SK-N-SH (cell line): ENCODE measurements around the gene CADM1. TPM values are rescaled to one million over a fixed set of nuclear protein-coding genes. Genes with fewer than 3 reads are reported as not detected.

Experiments used
- CTCF ChIA-PET: fragments of 300-600, 350-600 bp; formaldehyde crosslinking; extraction: SDS; loops from one replicate; lab custom pipeline; 2021; lab: Yijun Ruan, JAX
- POLR2A ChIA-PET: fragments of 350-600 bp; sonication (Branson Sonifier 250); formaldehyde crosslinking; extraction: SDS; loops from one replicate; lab custom pipeline; 2020; ENCODE audit warnings: antibody characterized with exemption, inconsistent platforms; lab: Yijun Ruan, JAX
- DNase-seq: peaks from one replicate; pipeline ENCODE4 v3.0.0; 2012
- H2AFZ ChIP-seq: fragments of 200-600 bp; sonication (generic); 2 replicates; pipeline ENCODE4 v1.8.1; 2016; ENCODE audit warnings: antibody characterized with exemption, mild to moderate bottlenecking, low read depth
- H3F3A ChIP-seq: fragments of 200-600 bp; sonication (generic); replicated peaks from 2 replicates; pipeline ENCODE3; 2016; ENCODE audit warnings: antibody characterized with exemption, mild to moderate bottlenecking; ENCODE audit not compliant: insufficient read depth
- H3K27ac ChIP-seq, 2 experiments: fragments of 200-500 bp in 1 of 2; fragments of 200-600 bp in 1 of 2; sonication (Bioruptor generic) in 1 of 2; sonication (generic), shearing (Covaris generic) in 1 of 2; 2 replicates each; pipeline versions ENCODE4 v1.5.1 to v1.6.1; 2014 to 2016; ENCODE audit warnings: low read depth in 2 of 2, inconsistent platforms in 1 of 2, low read length in 1 of 2, mild to moderate bottlenecking in 1 of 2, mixed read lengths in 1 of 2
- H3K27me3 ChIP-seq: fragments of 200-600 bp; sonication (generic), shearing (Covaris generic); 2 replicates; pipeline ENCODE4 v1.6.1; 2016; ENCODE audit warnings: mixed run types; ENCODE audit not compliant: insufficient read depth
- H3K36me3 ChIP-seq, 2 experiments: fragments of 200-500 bp in 1 of 2; fragments of 200-600 bp in 1 of 2; sonication (Bioruptor generic) in 1 of 2; sonication (generic) in 1 of 2; replicated peaks in 1 of 2; 2 replicates each; pipeline versions ENCODE3 to v1.5.1; 2014 to 2016; ENCODE audit warnings: low read length in 1 of 2, mild to moderate bottlenecking in 1 of 2; ENCODE audit not compliant: insufficient read depth in 2 of 2, control insufficient read depth in 1 of 2
- H3K4me1 ChIP-seq, 2 experiments: fragments of 200-500 bp in 1 of 2; fragments of 200-600 bp in 1 of 2; sonication (Bioruptor generic) in 1 of 2; sonication (generic), shearing (Covaris generic) in 1 of 2; 2 replicates each; pipeline versions ENCODE4 v1.5.1 to v1.6.1; 2014 to 2016; ENCODE audit warnings: low read depth in 1 of 2, low read length in 1 of 2, mixed run types in 1 of 2; ENCODE audit not compliant: insufficient read depth in 2 of 2, control insufficient read depth in 1 of 2
- H3K4me2 ChIP-seq: fragments of 200-600 bp; sonication (generic), shearing (Covaris generic); 2 replicates; pipeline ENCODE4 v1.6.1; 2017; ENCODE audit warnings: mixed run types
- H3K4me3 ChIP-seq, 2 experiments: fragments of 200-500 bp in 1 of 2; fragments of 200-600 bp in 1 of 2; sonication (Bioruptor generic) in 1 of 2; sonication (generic), shearing (Covaris generic) in 1 of 2; 2 replicates each; pipeline versions ENCODE4 v1.5.1 to v1.8.1; 2014 to 2016; ENCODE audit warnings: low read depth in 2 of 2, inconsistent platforms in 1 of 2, low read length in 1 of 2, mild to moderate bottlenecking in 1 of 2, mixed read lengths in 1 of 2, moderate library complexity in 1 of 2
- H3K79me2 ChIP-seq: fragments of 200-600 bp; sonication (generic); 2 replicates; pipeline ENCODE4 v1.8.1; 2017; ENCODE audit warnings: mild to moderate bottlenecking; ENCODE audit not compliant: insufficient read depth
- H3K9ac ChIP-seq: fragments of 200-600 bp; sonication (generic); 2 replicates; pipeline ENCODE4 v1.6.1; 2017; ENCODE audit warnings: mixed run types
- H3K9me2 ChIP-seq: fragments of 200-600 bp; sonication (generic); 2 replicates; pipeline ENCODE4 v1.6.1; 2017; ENCODE audit warnings: mixed run types
- H3K9me3 ChIP-seq: fragments of 200-600 bp; sonication (generic); 2 replicates; pipeline ENCODE4 v1.6.1; 2017; ENCODE audit warnings: mixed run types, mild to moderate bottlenecking, moderate library complexity
- H4K20me1 ChIP-seq: fragments of 200-600 bp; sonication (generic); 2 replicates; pipeline ENCODE4 v1.6.1; 2017; ENCODE audit warnings: mild to moderate bottlenecking, mixed run types; ENCODE audit not compliant: insufficient read depth
- CHD2 ChIP-seq: fragments of 150-350 bp; IDR thresholded peaks from 2 replicates; pipeline ENCODE4 v1.6.1; 2018; ENCODE audit warnings: low read length; ENCODE audit not compliant: partially characterized antibody
- ELF1 ChIP-seq: IDR thresholded peaks from 2 replicates; pipeline ENCODE4 v1.4.0; 2012
- EP300 ChIP-seq, 2 experiments: IDR thresholded peaks; 2 replicates each; pipeline versions ENCODE4 v1.4.0 to v1.6.1; 2012; ENCODE audit warnings: borderline replicate concordance in 1 of 2, low read depth in 1 of 2, low read length in 1 of 2
- FOXJ3 ChIP-seq: sonication (generic); formaldehyde crosslinking; IDR thresholded peaks from 2 replicates; pipeline ENCODE4 v1.5.1; 2020; ENCODE audit warnings: mild to moderate bottlenecking, missing genetic modification reagents
- GABPA ChIP-seq: IDR thresholded peaks from 2 replicates; pipeline ENCODE4 v1.4.0; 2012; ENCODE audit warnings: low read depth, mild to moderate bottlenecking
- JUND ChIP-seq: IDR thresholded peaks from 2 replicates; pipeline ENCODE4 v1.4.0; 2012
- MEF2A ChIP-seq: IDR thresholded peaks from 2 replicates; pipeline ENCODE4 v1.4.0; 2012; ENCODE audit warnings: low read depth, borderline replicate concordance
- POLR2AphosphoS5 ChIP-seq: IDR thresholded peaks from 2 replicates; pipeline ENCODE4 v1.6.1; 2012; ENCODE audit warnings: low read depth, low read length
- RCOR1 ChIP-seq: fragments of 150-350 bp; IDR thresholded peaks from 2 replicates; pipeline ENCODE4 v1.6.1; 2017; ENCODE audit warnings: antibody characterized with exemption, low read length
- RFX5 ChIP-seq: IDR thresholded peaks from 2 replicates; pipeline ENCODE4 v1.6.1; 2012; ENCODE audit warnings: mild to moderate bottlenecking, improper control_type of control experiment, low read length
- RXRA ChIP-seq: IDR thresholded peaks from 2 replicates; pipeline ENCODE4 v1.4.0; 2012; ENCODE audit warnings: low read depth, mild to moderate bottlenecking, borderline replicate concordance
- TAF1 ChIP-seq: IDR thresholded peaks from 2 replicates; pipeline ENCODE4 v1.6.1; 2012; ENCODE audit warnings: low read depth, mild to moderate bottlenecking, low read length, moderate library complexity, borderline replicate concordance
- TCF12 ChIP-seq: IDR thresholded peaks from 2 replicates; pipeline ENCODE4 v1.4.0; 2012
- TEAD4 ChIP-seq: IDR thresholded peaks from 2 replicates; pipeline ENCODE4 v1.4.0; 2012; ENCODE audit warnings: mild to moderate bottlenecking, borderline replicate concordance; ENCODE audit not compliant: insufficient read depth
- USF1 ChIP-seq: IDR thresholded peaks from 2 replicates; pipeline ENCODE4 v1.4.0; 2012; ENCODE audit warnings: low read depth, borderline replicate concordance
- USF2 ChIP-seq: fragments of 150-350 bp; IDR thresholded peaks from 2 replicates; pipeline ENCODE4 v1.6.1; 2017; ENCODE audit warnings: antibody characterized with exemption, low read length, low read depth, borderline replicate concordance
- YY1 ChIP-seq: IDR thresholded peaks from 2 replicates; pipeline ENCODE4 v1.4.0; 2012; ENCODE audit warnings: low read depth, mild to moderate bottlenecking
- WGBS: methylation state at CpG from one replicate; pipeline ENCODE4 v1.1.6; 2017; ENCODE audit warnings: low lambda C conversion rate; 5-methylcytosine and 5-hydroxymethylcytosine counted together
- polyA plus RNA-seq, 3 experiments: library from polyadenylated mRNA; depleted of rRNA; stranded (reverse); fragments of >200 nt; gene quantifications; 2 replicates each; pipeline ENCODE4 v1.2.3, GENCODE V29; 2012

Gene CADM1
- polyA plus RNA-seq, 1 of the 3 experiments (the other 2 are of a cell fraction), result 7.9 TPM

- TF ChIP-seq YY1 (no peak), POLR2AphosphoS5 (no peak), RFX5 (no peak), CHD2 (no peak)
- TF ChIP-seq, all 33 proteins: peak for 0
Measured at GRCh38 chr11:115345361-115345760, 158.9 kb downstream of the CADM1 start (continued).

- no peaks in the 10 kb centered on the region for H3K9me3 ChIP-seq
- 57% methylated on average over 4 of the region's 4 CpGs for WGBS
- no peak for DNase-seq
- H4K20me1 ChIP-seq, result no peaks in the 10 kb centered on the region
- H3K4me2 ChIP-seq, result no peak overlapping the region
- H3K79me2 ChIP-seq, result no peaks in the 10 kb centered on the region
- no peak for TF ChIP-seq TCF12
- TF ChIP-seq YY1, result no peak
- no peak for TF ChIP-seq USF1
- no peak for TF ChIP-seq RFX5
- TF ChIP-seq EP300 (IDR thresholded peaks at IDR 0.05; ENCODE audit: borderline replicate concordance in 1 of 2, low read depth in 1 of 2, low read length in 1 of 2), result no peak
- no peaks in the 10 kb centered on the region for H3K27me3 ChIP-seq
- POLR2A ChIA-PET, result no interaction called here
- H3K4me3 ChIP-seq, result no peak overlapping the region
- H3K27ac ChIP-seq, result peak overlapping the region in 1 of 2 experiments; percentile 78; a peak in 2 of 4 replicates
- no peaks in the 10 kb centered on the region for H3F3A ChIP-seq
- no peak overlapping the region for H3K9ac ChIP-seq
- CTCF ChIA-PET, result no interaction called here
- no peaks in the 10 kb centered on the region for H3K9me2 ChIP-seq
- H2AFZ ChIP-seq, result no peak overlapping the region
- H3K36me3 ChIP-seq, result no peaks in the 10 kb centered on the region
- peaks cover 0 to 34% of the 10 kb centered on the region in 2 experiments; a peak in 2 of 4 replicates for H3K4me1 ChIP-seq
Measured at GRCh38 chr11:115344846-115345245, 159.4 kb downstream of the CADM1 start.

- 78% methylated on average over 3 of the region's 3 CpGs for WGBS
Measured at GRCh38 chr11:115342142-115342541, 162.1 kb downstream of the CADM1 start.

More at GRCh38 chr11:115342142-115342541, 162.1 kb downstream of the CADM1 start:
- Histone ChIP-seq H3K27me3 (no peaks in the 10 kb centered on the region), H3K4me2 (no peak overlapping the region)
- TF ChIP-seq TEAD4, result no peak
- TF ChIP-seq EP300 (IDR thresholded peaks at IDR 0.05; ENCODE audit: borderline replicate concordance in 1 of 2, low read depth in 1 of 2, low read length in 1 of 2), result no peak
- TF ChIP-seq GABPA, result no peak
- no peak for TF ChIP-seq ELF1
- TF ChIP-seq FOXJ3 (CRISPR knock-in tag), result no peak
- TF ChIP-seq USF2, result no peak
- TF ChIP-seq RXRA, result no peak
- TF ChIP-seq JUND, result no peak
- no peak for TF ChIP-seq TAF1
- no peak for TF ChIP-seq MEF2A
- no peak for TF ChIP-seq RFX5
- TF ChIP-seq CHD2, result no peak
- TF ChIP-seq POLR2AphosphoS5, result no peak
- TF ChIP-seq RCOR1, result no peak
- TF ChIP-seq YY1, result no peak
- TF ChIP-seq, all 33 proteins: peak for 0
- Histone ChIP-seq H4K20me1 (no peaks in the 10 kb centered on the region), H3K9me3 (no peaks in the 10 kb centered on the region), H3K4me1 (peaks cover 0 to 27% of the 10 kb centered on the region in 2 experiments; a peak in 2 of 4 replicates), H3K79me2 (no peaks in the 10 kb centered on the region), H3K4me3 (no peak overlapping the region), H2AFZ (no peak overlapping the region), H3F3A (no peaks in the 10 kb centered on the region), H3K36me3 (no peaks in the 10 kb centered on the region), H3K27ac (no peak overlapping the region), H3K9ac (no peak overlapping the region), H3K9me2 (no peaks in the 10 kb centered on the region)
- ChIA-PET CTCF (interaction anchor here (0.6 kb wide), 1 partner anchor 11 kb away, joined by 5 read pairs; no protein-coding TSS in a partner anchor), POLR2A (no interaction called here)
- DNase-seq, result no peak
